Loucy (cell line): Measurements from ENCODE around the gene ZNF668.

Experiments used
- H2AFZ ChIP-seq: fragments of 200-600 bp; sonication (generic); 2 replicates; pipeline ENCODE4 v1.6.0; 2016; ENCODE audit warnings: antibody characterized with exemption, mild to moderate bottlenecking, low read length, moderate library complexity
- H3F3A ChIP-seq: fragments of 200-600 bp; 2 replicates; pipeline ENCODE4 v1.6.0; 2016; ENCODE audit warnings: antibody characterized with exemption, low read depth, mild to moderate bottlenecking
- H3K27me3 ChIP-seq: fragments of 200-600 bp; sonication (generic); 2 replicates; pipeline ENCODE4 v1.6.1; 2014; ENCODE audit warnings: low read length, mild to moderate bottlenecking; ENCODE audit not compliant: insufficient read depth, poor library complexity, severe bottlenecking
- H3K36me3 ChIP-seq: fragments of 200-600 bp; sonication (generic); 2 replicates; pipeline ENCODE4 v1.6.1; 2016; ENCODE audit warnings: low read length; ENCODE audit not compliant: insufficient read depth
- H3K4me1 ChIP-seq: fragments of 200-600 bp; sonication (generic); 2 replicates; pipeline ENCODE4 v1.5.1; 2014; ENCODE audit warnings: low read length, mild to moderate bottlenecking; ENCODE audit not compliant: insufficient read depth, poor library complexity, severe bottlenecking
- H3K4me2 ChIP-seq: fragments of 200-600 bp; sonication (generic); 2 replicates; pipeline ENCODE4 v1.6.0; 2014; ENCODE audit warnings: antibody characterized with exemption, low read length, low read depth, mild to moderate bottlenecking; ENCODE audit not compliant: poor library complexity, severe bottlenecking
- H3K4me3 ChIP-seq: fragments of 200-600 bp; sonication (generic); 2 replicates; pipeline ENCODE4 v1.5.1; 2014; ENCODE audit warnings: low read length, mild to moderate bottlenecking, mixed read lengths; ENCODE audit not compliant: poor library complexity, severe bottlenecking
- H3K79me2 ChIP-seq: fragments of 200-600 bp; sonication (generic); 2 replicates; pipeline ENCODE4 v1.6.1; 2014; ENCODE audit warnings: low read length; ENCODE audit not compliant: insufficient read depth
- H3K9ac ChIP-seq: fragments of 200-600 bp; sonication (generic); 2 replicates; pipeline ENCODE4 v1.6.0; 2014; ENCODE audit warnings: mild to moderate bottlenecking, low read depth, low read length, moderate library complexity; ENCODE audit not compliant: poor library complexity, severe bottlenecking
- H3K9me2 ChIP-seq: fragments of 200-600 bp; sonication (generic); replicated peaks from 2 replicates; pipeline ENCODE4 v1.6.1; 2016; ENCODE audit warnings: low read depth, low read length, mixed read lengths
- H3K9me3 ChIP-seq: fragments of 200-600 bp; sonication (generic); 2 replicates; pipeline ENCODE4 v1.6.1; 2014; ENCODE audit warnings: mild to moderate bottlenecking, antibody characterized with exemption, low read length, low read depth; ENCODE audit not compliant: insufficient read depth
- H4K20me1 ChIP-seq: fragments of 200-600 bp; sonication (generic); 2 replicates; pipeline ENCODE4 v1.6.0; 2014; ENCODE audit warnings: antibody characterized with exemption, low read length, mild to moderate bottlenecking; ENCODE audit not compliant: insufficient read depth, poor library complexity, severe bottlenecking
- CTCF ChIP-seq: fragments of 200-600 bp; sonication (generic); conservative IDR thresholded peaks from 2 replicates; pipeline ENCODE4 v1.5.1; 2014; ENCODE audit warnings: mild to moderate bottlenecking, antibody characterized with exemption, low read length
- EZH2phosphoT487 ChIP-seq: fragments of 200-600 bp; IDR thresholded peaks from 2 replicates; pipeline ENCODE4 v1.6.1; 2018; ENCODE audit warnings: antibody characterized with exemption, mild to moderate bottlenecking, moderate library complexity, borderline replicate concordance

The ZNF668 gene

GRCh38 chr16:31109622-31110021 lies 35.6 kb upstream of the ZNF668 start:
- no peaks in the 10 kb centered on the region for H3K9me2 ChIP-seq
- H3K9me3 ChIP-seq, result no peaks in the 10 kb centered on the region
- TF ChIP-seq EZH2phosphoT487, result no peak
- no peak for TF ChIP-seq CTCF
- peaks cover 12% of the 10 kb centered on the region; the same call in 1 of the 2 replicates for H3K36me3 ChIP-seq
- peaks cover 29% of the 10 kb centered on the region for H3K79me2 ChIP-seq
- no peak overlapping the region for H2AFZ ChIP-seq
- H3K27me3 ChIP-seq, result no peaks in the 10 kb centered on the region
- peaks cover 10% of the 10 kb centered on the region; the same call in 1 of the 2 replicates for H3F3A ChIP-seq
- H3K4me2 ChIP-seq, result peak overlapping the region; percentile 90
- peak overlapping the region; percentile 95 for H3K9ac ChIP-seq
- peak overlapping the region; percentile 79 for H3K4me3 ChIP-seq
- peaks cover 5% of the 10 kb centered on the region for H4K20me1 ChIP-seq
- H3K4me1 ChIP-seq, result peaks cover 14% of the 10 kb centered on the region

GRCh38 chr16:31108794-31109558 lies 34.9 kb upstream of the ZNF668 start:
- no peak for TF ChIP-seq EZH2phosphoT487
- no peak for TF ChIP-seq CTCF
- Histone ChIP-seq H2AFZ (peak overlapping the region; percentile 91; the same call in 1 of the 2 replicates), H3K9me2 (no peaks in the 10 kb centered on the region), H3K9ac (peak overlapping the region; percentile 95), H3K79me2 (peaks cover 29% of the 10 kb centered on the region), H3K4me1 (peaks cover 14% of the 10 kb centered on the region), H3F3A (peaks cover 10% of the 10 kb centered on the region; the same call in 1 of the 2 replicates), H3K27me3 (no peaks in the 10 kb centered on the region), H4K20me1 (peaks cover 5% of the 10 kb centered on the region), H3K4me2 (peak overlapping the region; percentile 90), H3K9me3 (no peaks in the 10 kb centered on the region), H3K4me3 (peak overlapping the region; percentile 79), H3K36me3 (peaks cover 12% of the 10 kb centered on the region; the same call in 1 of the 2 replicates)

- H3K9ac ChIP-seq, result peak within 1 kb of the TSS; percentile 95
- peaks cover 12% of the 10 kb centered on the region; the same call in 1 of the 2 replicates for H3K36me3 ChIP-seq
- no peaks in the 10 kb centered on the region for H3K9me2 ChIP-seq
- H3K4me2 ChIP-seq, result peak within 1 kb of the TSS; percentile 90
- H3K79me2 ChIP-seq, result peaks cover 29% of the 10 kb centered on the region
- 0 out of 2 replicates have a peak, but pooled peaks cover 6% of the 10 kb centered on the region for H3F3A ChIP-seq
- H4K20me1 ChIP-seq, result peaks cover 5% of the 10 kb centered on the region
- H3K4me3 ChIP-seq, result peak within 1 kb of the TSS; percentile 79
- H3K9me3 ChIP-seq, result no peaks in the 10 kb centered on the region
- H3K4me1 ChIP-seq, result peaks cover 14% of the 10 kb centered on the region
- H2AFZ ChIP-seq, result peak within 1 kb of the TSS; percentile 91
- no peaks in the 10 kb centered on the region for H3K27me3 ChIP-seq
- TF ChIP-seq CTCF (no peak), EZH2phosphoT487 (no peak)
Observed at GRCh38 chr16:31108035-31108793, 34.2 kb upstream of the ZNF668 start, which contains the start of gene BCKDK. Gene BCKDK, plus strand, starts transcription at chr16:31108386. Its CDS starts 838 bp downstream, at chr16:31109224.
